ENCODE measurements around the gene PCNP. TPM values are rescaled to one million over a fixed set of nuclear protein-coding genes. Genes with fewer than 3 reads are reported as not detected.
A peak's percentile ranks its signal among the peaks of the same experiment; 100 is the strongest.
"Not testable (repeated sequence)": the region's sequence is repeated elsewhere in the genome, so short reads cannot be mapped to it uniquely, and the experiment has no call there.

PCNP gene
- polyA plus RNA-seq, 1 donor (not counting 4 experiments of a cell fraction or from before 2014, with no cell fraction given): 97.8 TPM

DNA sequence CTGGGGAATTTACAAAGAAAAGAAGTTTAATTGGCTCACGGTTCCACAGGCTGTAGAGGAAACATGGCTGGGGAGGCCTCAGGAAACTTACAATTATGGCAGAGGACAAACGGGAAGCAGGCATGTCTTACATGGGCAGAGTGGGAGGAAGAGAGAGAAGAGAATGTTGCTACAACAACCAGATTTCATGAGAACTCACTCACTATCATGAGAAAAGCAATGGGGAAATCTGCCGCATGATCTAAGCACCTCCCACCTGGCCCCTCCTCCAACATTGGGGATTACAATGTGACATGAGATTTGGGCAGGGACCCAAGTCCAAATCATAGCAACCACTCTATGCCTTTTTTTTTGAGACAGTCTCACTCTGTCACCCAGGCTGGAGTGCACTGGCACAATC, 28.8 kb downstream of the PCNP start:
- H3K9me3 ChIP-seq (ENCODE audit: control insufficient read depth, low read depth, low read length): no peaks in the 10 kb centered on the region
- no peaks in the 10 kb centered on the region for H3K36me3 ChIP-seq (ENCODE audit: control insufficient read depth in 2 of 2, extremely low read depth in 1 of 2, insufficient read depth in 2 of 2, low read length in 2 of 2)
- no peaks in the 10 kb centered on the region for H4K20me1 ChIP-seq (ENCODE audit: control insufficient read depth, extremely low read depth, insufficient read depth, low read length)
- no peak overlapping the region for H2AFZ ChIP-seq (ENCODE audit: control insufficient read depth, low read length)
- H3K9me1 ChIP-seq (ENCODE audit: control insufficient read depth, extremely low read depth, insufficient read depth, low read length): no peaks in the 10 kb centered on the region
- FAIRE-seq: no peak
- DNase-seq (ENCODE audit: low read depth, low spot score): no peak
- H3K4me1 ChIP-seq (ENCODE audit: control insufficient read depth, extremely low read depth, insufficient read depth, low read length): peaks cover 11% of the 10 kb centered on the region
- H3K4me2 ChIP-seq (ENCODE audit: control insufficient read depth, extremely low read depth, insufficient read depth, low read depth, low read length): no peak overlapping the region
- H3K4me3 ChIP-seq (ENCODE audit: control insufficient read depth in 2 of 3, extremely low read depth in 1 of 3, insufficient read depth in 2 of 3, low read depth in 1 of 3, low read length in 3 of 3): no peak overlapping the region
- peak overlapping the region; percentile 78 for H3K27ac ChIP-seq (ENCODE audit: control insufficient read depth, insufficient read depth, low read length)
- H3K27me3 ChIP-seq (ENCODE audit: control insufficient read depth, extremely low read depth, insufficient read depth, low read length): no peaks in the 10 kb centered on the region
- dilution Hi-C loops (cut with MboI; ENCODE audit: extremely low pct_ligation_motif_present, low sequenced_read_pairs): no loop called here
- TF ChIP-seq, protein P1, sequence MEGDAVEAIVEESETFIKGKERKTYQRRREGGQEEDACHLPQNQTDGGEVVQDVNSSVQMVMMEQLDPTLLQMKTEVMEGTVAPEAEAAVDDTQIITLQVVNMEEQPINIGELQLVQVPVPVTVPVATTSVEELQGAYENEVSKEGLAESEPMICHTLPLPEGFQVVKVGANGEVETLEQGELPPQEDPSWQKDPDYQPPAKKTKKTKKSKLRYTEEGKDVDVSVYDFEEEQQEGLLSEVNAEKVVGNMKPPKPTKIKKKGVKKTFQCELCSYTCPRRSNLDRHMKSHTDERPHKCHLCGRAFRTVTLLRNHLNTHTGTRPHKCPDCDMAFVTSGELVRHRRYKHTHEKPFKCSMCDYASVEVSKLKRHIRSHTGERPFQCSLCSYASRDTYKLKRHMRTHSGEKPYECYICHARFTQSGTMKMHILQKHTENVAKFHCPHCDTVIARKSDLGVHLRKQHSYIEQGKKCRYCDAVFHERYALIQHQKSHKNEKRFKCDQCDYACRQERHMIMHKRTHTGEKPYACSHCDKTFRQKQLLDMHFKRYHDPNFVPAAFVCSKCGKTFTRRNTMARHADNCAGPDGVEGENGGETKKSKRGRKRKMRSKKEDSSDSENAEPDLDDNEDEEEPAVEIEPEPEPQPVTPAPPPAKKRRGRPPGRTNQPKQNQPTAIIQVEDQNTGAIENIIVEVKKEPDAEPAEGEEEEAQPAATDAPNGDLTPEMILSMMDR (optimal IDR thresholded peaks at IDR 0.05 in 1 of 3, IDR thresholded peaks at IDR 0.05 in 1 of 3, conservative IDR thresholded peaks at IDR 0.05 in 1 of 3; ENCODE audit: extremely low read depth in 1 of 3, insufficient read depth in 2 of 3, low read length in 3 of 3): no peak
- TF ChIP-seq EZH2 (IDR thresholded peaks at IDR 0.05; ENCODE audit: low read length): no peak
- H3K79me2 ChIP-seq (ENCODE audit: control insufficient read depth, insufficient read depth, low read length): no peaks in the 10 kb centered on the region
- no peak overlapping the region for H3K9ac ChIP-seq (ENCODE audit: control insufficient read depth, extremely low read depth, insufficient read depth, low read length)

DNA sequence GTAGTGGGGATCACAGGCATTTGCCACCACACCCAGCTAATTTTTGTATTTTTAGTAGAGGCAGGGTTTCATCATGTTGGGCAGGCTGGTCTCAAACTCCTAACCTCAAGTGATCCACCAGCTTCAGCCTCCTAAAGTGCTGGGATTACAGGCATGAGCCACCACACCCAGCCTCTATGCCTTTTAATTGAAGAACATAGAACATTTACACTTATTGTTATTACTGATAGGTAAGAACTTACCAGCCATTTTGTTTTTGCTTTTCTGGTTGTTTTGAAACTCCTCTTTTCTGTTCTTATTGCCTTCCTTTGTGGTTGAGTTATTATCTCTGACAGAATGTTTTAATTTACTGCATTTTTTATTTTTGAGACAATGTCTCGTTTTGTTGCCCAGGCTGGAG, 29.2 kb downstream of the PCNP start:
- dilution Hi-C loops (cut with MboI; ENCODE audit: extremely low pct_ligation_motif_present, low sequenced_read_pairs): no loop called here
- Histone ChIP-seq H3K4me3 (ENCODE audit: control insufficient read depth in 2 of 3, extremely low read depth in 1 of 3, insufficient read depth in 2 of 3, low read depth in 1 of 3, low read length in 3 of 3) (no peak overlapping the region), H3K9me1 (ENCODE audit: control insufficient read depth, extremely low read depth, insufficient read depth, low read length) (no peaks in the 10 kb centered on the region), H2AFZ (ENCODE audit: control insufficient read depth, low read length) (no peak overlapping the region), H3K79me2 (ENCODE audit: control insufficient read depth, insufficient read depth, low read length) (no peaks in the 10 kb centered on the region), H3K27me3 (ENCODE audit: control insufficient read depth, extremely low read depth, insufficient read depth, low read length) (no peaks in the 10 kb centered on the region), H3K4me1 (ENCODE audit: control insufficient read depth, extremely low read depth, insufficient read depth, low read length) (peaks cover 11% of the 10 kb centered on the region), H3K9ac (ENCODE audit: control insufficient read depth, extremely low read depth, insufficient read depth, low read length) (no peak overlapping the region), H3K27ac (ENCODE audit: control insufficient read depth, insufficient read depth, low read length) (peak overlapping the region; percentile 78), H4K20me1 (ENCODE audit: control insufficient read depth, extremely low read depth, insufficient read depth, low read length) (no peaks in the 10 kb centered on the region), H3K9me3 (ENCODE audit: control insufficient read depth, low read depth, low read length) (no peaks in the 10 kb centered on the region), H3K4me2 (ENCODE audit: control insufficient read depth, extremely low read depth, insufficient read depth, low read depth, low read length) (no peak overlapping the region), H3K36me3 (ENCODE audit: control insufficient read depth in 2 of 2, extremely low read depth in 1 of 2, insufficient read depth in 2 of 2, low read length in 2 of 2) (no peaks in the 10 kb centered on the region)
- TF ChIP-seq EZH2 (IDR thresholded peaks at IDR 0.05; ENCODE audit: low read length): no peak
- TF ChIP-seq, protein P1 (optimal IDR thresholded peaks at IDR 0.05 in 1 of 3, IDR thresholded peaks at IDR 0.05 in 1 of 3, conservative IDR thresholded peaks at IDR 0.05 in 1 of 3; ENCODE audit: extremely low read depth in 1 of 3, insufficient read depth in 2 of 3, low read length in 3 of 3): no peak
- DNase-seq (ENCODE audit: low read depth, low spot score) (no peak), FAIRE-seq (no peak)

DNA sequence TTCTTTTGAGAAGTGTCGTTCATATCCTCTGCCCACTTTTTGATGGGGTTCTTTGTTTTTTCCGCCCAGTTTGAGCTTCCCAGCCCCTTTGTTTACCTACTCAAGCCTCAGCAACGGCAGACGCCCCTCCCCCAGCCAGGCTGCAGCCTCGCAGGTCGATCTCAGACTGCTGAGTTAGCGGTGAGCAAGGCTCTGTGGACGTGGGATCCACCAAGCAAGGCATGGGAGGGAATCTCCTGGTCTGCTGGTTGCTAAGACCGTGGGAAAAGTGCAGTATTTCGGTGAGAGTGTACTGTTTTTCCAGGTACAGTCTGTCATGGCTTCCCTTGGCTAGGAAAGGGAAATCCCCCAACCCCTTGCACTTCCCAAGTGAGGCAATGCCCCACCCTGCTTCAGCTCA, 31.4 kb downstream of the PCNP start:
- H3K9me3 ChIP-seq (ENCODE audit: control insufficient read depth, low read depth, low read length); H3K9me1 ChIP-seq (ENCODE audit: control insufficient read depth, extremely low read depth, insufficient read depth, low read length); H2AFZ ChIP-seq (ENCODE audit: control insufficient read depth, low read length); H3K36me3 ChIP-seq (ENCODE audit: control insufficient read depth in 2 of 2, extremely low read depth in 1 of 2, insufficient read depth in 2 of 2, low read length in 2 of 2); H3K27ac ChIP-seq (ENCODE audit: control insufficient read depth, insufficient read depth, low read length); dilution Hi-C loops (cut with MboI; ENCODE audit: extremely low pct_ligation_motif_present, low sequenced_read_pairs); H3K4me3 ChIP-seq (ENCODE audit: control insufficient read depth in 2 of 3, extremely low read depth in 1 of 3, insufficient read depth in 2 of 3, low read depth in 1 of 3, low read length in 3 of 3); FAIRE-seq; H3K79me2 ChIP-seq (ENCODE audit: control insufficient read depth, insufficient read depth, low read length); H4K20me1 ChIP-seq (ENCODE audit: control insufficient read depth, extremely low read depth, insufficient read depth, low read length); H3K27me3 ChIP-seq (ENCODE audit: control insufficient read depth, extremely low read depth, insufficient read depth, low read length); H3K9ac ChIP-seq (ENCODE audit: control insufficient read depth, extremely low read depth, insufficient read depth, low read length); H3K4me2 ChIP-seq (ENCODE audit: control insufficient read depth, extremely low read depth, insufficient read depth, low read depth, low read length); DNase-seq (ENCODE audit: low read depth, low spot score): not testable (repeated sequence)
- peaks cover 11% of the 10 kb centered on the region for H3K4me1 ChIP-seq (ENCODE audit: control insufficient read depth, extremely low read depth, insufficient read depth, low read length)

All from keratinocyte (primary cell).